Osteocyte (in vitro differentiated cells): ENCODE results near the gene RELB. TPM values are rescaled to one million over a fixed set of nuclear protein-coding genes. Genes with fewer than 3 reads are reported as not detected.

Source experiments
- DNase-seq: peaks from one replicate; pipeline ENCODE4 v3.0.0; 2021; ENCODE audit warnings: mixed read lengths; ENCODE audit not compliant: unreplicated experiment; ENCODE audit errors: extremely low spot score
- H3K27ac Mint-ChIP-seq: one replicate; pipeline ENCODE4 v1.8.0; 2021; ENCODE audit warnings: mild to moderate bottlenecking, mixed read lengths; ENCODE audit not compliant: unreplicated experiment
- H3K27me3 Mint-ChIP-seq: one replicate; pipeline ENCODE4 v1.8.0; 2021; ENCODE audit warnings: mixed read lengths; ENCODE audit not compliant: unreplicated experiment
- H3K36me3 Mint-ChIP-seq: one replicate; pipeline ENCODE4 v1.8.0; 2021; ENCODE audit warnings: mixed read lengths; ENCODE audit not compliant: unreplicated experiment
- H3K4me1 Mint-ChIP-seq: one replicate; pipeline ENCODE4 v1.8.0; 2021; ENCODE audit warnings: mixed read lengths; ENCODE audit not compliant: unreplicated experiment
- H3K4me3 Mint-ChIP-seq: one replicate; pipeline ENCODE4 v1.8.0; 2021; ENCODE audit warnings: mild to moderate bottlenecking, moderate library complexity, mixed read lengths; ENCODE audit not compliant: unreplicated experiment
- H3K9me3 Mint-ChIP-seq: one replicate; pipeline ENCODE4 v1.8.0; 2021; ENCODE audit warnings: mixed read lengths; ENCODE audit not compliant: unreplicated experiment
- CTCF ChIP-seq: fragments of 200-600 bp; sonication (generic); IDR thresholded peaks from 2 replicates; pipeline ENCODE4 v1.5.0; 2021; ENCODE audit warnings: antibody characterized with exemption, mild to moderate bottlenecking, moderate library complexity
- total RNA-seq: library from RNA; stranded (reverse); gene quantifications from 2 replicates; pipeline ENCODE4 v1.2.1, GENCODE V29; 2021

The RELB gene
- total RNA-seq, 1 donor from 2014 or later: 15.1 TPM

- no peak overlapping the region for H3K27ac Mint-ChIP-seq
- no peak for DNase-seq
- H3K4me1 Mint-ChIP-seq: peaks cover 14% of the 10 kb centered on the region
- no peak overlapping the region for H3K4me3 Mint-ChIP-seq
- TF ChIP-seq CTCF: no peak
- no peaks in the 10 kb centered on the region for H3K27me3 Mint-ChIP-seq
- no peaks in the 10 kb centered on the region for H3K9me3 Mint-ChIP-seq
- peaks cover 22% of the 10 kb centered on the region for H3K36me3 Mint-ChIP-seq
These were observed 34.5 kb downstream of the RELB start for GRCh38 chr19:45035755-45036154.

GRCh38 chr19:45037393-45038169 is 36.3 kb downstream of the RELB start:
- no peaks in the 10 kb centered on the region for H3K27me3 Mint-ChIP-seq
- peak overlapping the region; percentile 48 for H3K4me3 Mint-ChIP-seq
- H3K9me3 Mint-ChIP-seq: no peaks in the 10 kb centered on the region
- H3K36me3 Mint-ChIP-seq: peaks cover 27% of the 10 kb centered on the region
- no peak for DNase-seq
- TF ChIP-seq CTCF: no peak
- H3K27ac Mint-ChIP-seq: peak overlapping the region; percentile 52
- H3K4me1 Mint-ChIP-seq: peaks cover 18% of the 10 kb centered on the region

DNA sequence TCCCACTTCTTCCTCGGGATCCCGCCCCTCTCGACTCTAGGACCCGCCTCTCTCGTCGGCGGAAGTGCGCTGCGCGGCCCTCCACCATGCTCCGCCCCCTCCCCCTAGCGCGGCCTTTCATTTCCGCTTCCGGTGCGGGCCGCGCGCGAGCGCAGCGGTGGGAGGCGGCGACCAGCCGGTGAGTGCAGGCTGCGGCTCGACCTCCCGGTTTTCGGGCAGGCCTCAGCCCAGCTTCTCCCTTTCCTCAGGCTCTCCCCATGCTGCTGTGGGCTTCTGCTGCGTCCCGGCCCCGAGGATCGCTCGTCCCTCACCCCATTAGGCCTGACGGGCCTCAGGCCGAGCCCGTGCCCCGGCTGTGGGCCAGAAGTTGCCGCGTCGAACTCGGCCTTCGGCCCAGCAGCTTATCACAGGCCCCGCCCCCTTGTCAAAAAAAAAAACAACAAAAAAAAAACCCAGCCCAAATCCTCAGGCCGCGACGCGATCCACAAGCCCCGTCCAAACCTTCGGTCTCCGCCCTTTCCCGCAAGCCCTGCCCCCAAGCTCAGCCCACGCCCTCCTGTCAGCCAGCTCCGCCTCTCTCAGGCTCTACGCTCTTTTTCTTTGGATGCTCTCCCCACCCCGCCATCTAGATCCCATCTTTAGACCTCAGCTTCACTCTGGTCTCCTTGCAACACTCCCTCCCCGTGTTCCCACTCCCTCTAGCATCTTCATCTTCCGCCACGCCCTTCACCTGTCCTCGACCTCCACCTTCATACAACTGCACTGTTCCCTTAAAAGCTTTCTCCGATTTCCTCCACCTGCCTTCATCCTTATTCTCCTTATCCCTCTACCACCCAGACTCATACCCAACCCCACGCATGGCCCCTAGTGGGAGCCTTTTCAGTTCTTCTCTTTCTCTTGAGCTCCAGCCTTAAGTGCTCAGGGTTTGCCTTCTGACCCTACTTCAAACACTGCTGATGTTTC is 37.9 kb downstream of the RELB start, which contains the start of gene CLASRP:
CLASRP (plus strand) TSS at position 115 of the 963 bp plus-strand sequence. CDS start 1,168 bp downstream, outside the sequence.
- TF ChIP-seq CTCF: no peak
- Mint-ChIP-seq H3K36me3 (peaks cover 24% of the 10 kb centered on the region), H3K27me3 (no peaks in the 10 kb centered on the region), H3K9me3 (no peaks in the 10 kb centered on the region), H3K4me1 (peaks cover 18% of the 10 kb centered on the region), H3K4me3 (peak within 1 kb of the TSS; percentile 99), H3K27ac (peak within 1 kb of the TSS; percentile 97)
- DNase-seq: peak; percentile 96

DNA sequence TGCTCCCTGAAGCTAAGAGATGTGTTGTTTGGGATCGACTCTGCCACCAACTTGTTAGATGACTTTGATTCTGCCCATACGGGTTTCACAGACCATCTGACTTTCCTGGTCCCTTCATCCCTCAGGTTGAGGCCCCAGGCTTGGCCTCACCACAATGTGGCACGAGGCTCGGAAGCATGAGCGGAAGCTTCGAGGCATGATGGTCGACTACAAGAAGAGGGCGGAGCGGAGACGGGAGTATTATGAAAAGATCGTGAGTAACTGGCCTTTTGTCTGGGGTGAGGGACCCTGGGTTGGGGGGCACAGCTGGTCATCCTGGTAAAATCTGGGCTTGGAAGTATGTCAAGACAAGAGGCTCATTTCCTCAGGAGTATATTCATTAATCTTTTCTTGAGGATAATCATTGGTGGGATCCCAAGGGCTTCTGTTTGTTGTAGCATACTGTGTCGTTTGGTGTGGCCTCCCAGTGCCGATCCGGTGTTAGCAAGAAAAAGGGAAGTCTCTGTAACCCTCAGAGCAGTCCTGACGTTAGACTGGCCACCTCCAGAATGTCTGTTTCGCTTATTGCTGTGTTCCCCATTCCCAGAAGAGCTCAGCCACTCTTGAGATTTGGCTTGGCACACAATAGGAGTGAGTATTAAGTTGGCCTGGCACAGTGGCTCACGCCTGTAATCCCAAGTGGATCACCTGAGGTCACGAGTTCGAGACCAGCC is 39.0 kb downstream of the RELB start:
- H3K4me3 Mint-ChIP-seq: peak overlapping the region; percentile 99
- no peak for TF ChIP-seq CTCF
- H3K27ac Mint-ChIP-seq: no peak overlapping the region
- no peaks in the 10 kb centered on the region for H3K27me3 Mint-ChIP-seq
- no peaks in the 10 kb centered on the region for H3K9me3 Mint-ChIP-seq
- H3K36me3 Mint-ChIP-seq: peaks cover 27% of the 10 kb centered on the region
- DNase-seq: no peak
- peaks cover 18% of the 10 kb centered on the region for H3K4me1 Mint-ChIP-seq
